Ovary (tissue), 9 donors: Measurements from ENCODE around the gene BMPR1A. TPM values are rescaled to one million over a fixed set of nuclear protein-coding genes. Genes with fewer than 3 reads are reported as not detected.

ENCODE experiments used
- DNase-seq, 5 donors: peaks; one replicate each; pipeline ENCODE4 v3.0.0-alpha.2; 2019 to 2020
- H3K27ac ChIP-seq, 2 donors: fragments of 200-600 bp; one replicate each; pipeline versions ENCODE4 v1.5.1 to v1.8.0; 2019 to 2022
- H3K27me3 ChIP-seq: fragments of 200-600 bp; one replicate; pipeline ENCODE4 v1.8.0; 2022
- H3K36me3 ChIP-seq: fragments of 200-600 bp; sonication (generic); one replicate; pipeline ENCODE4 v1.5.1; 2019
- H3K4me1 ChIP-seq: one replicate; pipeline ENCODE4 v1.8.1; 2013; ENCODE audit warnings: mild to moderate bottlenecking, moderate library complexity; ENCODE audit not compliant: insufficient read depth
- H3K4me3 ChIP-seq: fragments of 200-600 bp; sonication (generic); one replicate; pipeline ENCODE4 v1.5.1; 2017
- H3K9me3 ChIP-seq, 2 donors: fragments of 200-600 bp in 1 of 2; sonication (generic) in 1 of 2; one replicate each; pipeline versions ENCODE4 v1.5.1 to v1.8.1; 2013 to 2019; ENCODE audit warnings: mild to moderate bottlenecking in 1 of 2, moderate library complexity in 1 of 2
- CTCF ChIP-seq, 3 donors: fragments of 450-650 bp in 2 of 3; fragments of 200-600 bp in 1 of 3; IDR thresholded peaks; one replicate each; pipeline versions ENCODE4 v1.5.1 to v1.8.0; 2016 to 2022; ENCODE audit warnings: antibody characterized with exemption in 3 of 3, mild to moderate bottlenecking in 1 of 3
- EP300 ChIP-seq: sonication (generic); formaldehyde crosslinking; IDR thresholded peaks from one replicate; pipeline ENCODE4 v1.6.1; 2017; ENCODE audit warnings: antibody characterized with exemption
- POLR2A ChIP-seq: fragments of 450-650 bp; IDR thresholded peaks from one replicate; pipeline ENCODE4 v1.6.1; 2017; ENCODE audit warnings: antibody characterized with exemption, mild to moderate bottlenecking, moderate library complexity
- WGBS, 3 donors: extraction: QIAGEN DNeasy Blood & Tissue Kit in 1 of 3; methylation state at CpG; one replicate each; pipeline versions ENCODE4 v1.1.5 to v1.1.7; 2013 to 2017; 5-methylcytosine and 5-hydroxymethylcytosine counted together
- intact Hi-C, 4 donors: fragments of 100-400 bp; cut with DNase I; formaldehyde crosslinking; loops; one replicate each; pipeline versions ENCODE4 v1.11.0 to v1.15.1; 2022 to 2023
- polyA plus RNA-seq, 2 donors: library from polyadenylated mRNA; stranded (reverse); fragments of 200-250 nt in 1 of 2; fragments of 350-450 nt in 1 of 2; fragmentation: Illumina TruSeq in 1 of 2; extraction: RNeasy Lipid Tissue Mini Kit (QIAGEN cat#74804) in 1 of 2; gene quantifications; one replicate each; pipeline ENCODE4 v1.2.3, GENCODE V29; 2013 to 2014
- total RNA-seq, 7 donors: library from RNA; depleted of rRNA in 2 of 7; stranded (reverse); fragments of >200 nt in 2 of 7; fragmentation: NEBNext Ultra II Directional in 3 of 7; extraction: Animal tissue kit (Norgen Biotek cat#: 25700) in 3 of 7; gene quantifications; one replicate each; pipeline versions ENCODE4 v1.1.0 to v1.2.4, GENCODE V29; 2016 to 2023
- donor health status: DM: no; HTN: no; CAD: no; lungs with moderate emphysema.
- donor health status: DM: no; HTN: no; CAD: no.
- donor health status: Bipolar disorder and iron deficiency.
- donor health status: DM: yes; HTN: yes; CAD: no.
- donor health status: DM: no; HTN: no; CAD: no.
- donor health status: DM: yes; HTN: yes; CAD: no.

The BMPR1A gene
- total and polyA plus RNA-seq, 9 donors = 19.0 to 77.9 (median 55.8) TPM

- Histone ChIP-seq H3K4me3 (no peak overlapping the region), H3K27me3 (no peaks in the 10 kb centered on the region), H3K27ac (no peak overlapping the region), H3K36me3 (no peaks in the 10 kb centered on the region), H3K4me1 (no peaks in the 10 kb centered on the region), H3K9me3 (no peaks in the 10 kb centered on the region)
- no peak for TF ChIP-seq EP300
- no peak for TF ChIP-seq POLR2A
- TF ChIP-seq CTCF (IDR thresholded peaks at IDR 0.05) = no peak
- intact Hi-C loops = no loop called here
- no peak for DNase-seq
- 63 to 71% (median 63%) methylated on average over 3 of the region's 3 CpGs for WGBS, 3 donors
Measured at GRCh38 chr10:86878983-86879713, 122.7 kb downstream of the BMPR1A start.

GRCh38 chr10:86880971-86881370 lies 124.6 kb downstream of the BMPR1A start:
- DNase-seq = no peak
- Histone ChIP-seq H3K4me1 (no peaks in the 10 kb centered on the region), H3K4me3 (no peak overlapping the region), H3K27ac (no peak overlapping the region), H3K36me3 (no peaks in the 10 kb centered on the region), H3K27me3 (no peaks in the 10 kb centered on the region), H3K9me3 (no peaks in the 10 kb centered on the region)
- 91 to 96% (median 93%) methylated on average over 4 of the region's 4 CpGs for WGBS, 3 donors
- intact Hi-C loops = no loop called here
- no peak for TF ChIP-seq CTCF (IDR thresholded peaks at IDR 0.05)
- TF ChIP-seq EP300 = no peak
- no peak for TF ChIP-seq POLR2A

GRCh38 chr10:86888585-86889381 lies 132.4 kb downstream of the BMPR1A start:
- H3K4me1 ChIP-seq = no peaks in the 10 kb centered on the region
- no peaks in the 10 kb centered on the region for H3K27me3 ChIP-seq
- WGBS, 3 donors = 64 to 71% (median 70%) methylated on average over 7 of the region's 7 CpGs
- no peak for TF ChIP-seq POLR2A
- no peak for TF ChIP-seq CTCF (IDR thresholded peaks at IDR 0.05)
- no peak for TF ChIP-seq EP300
- H3K27ac ChIP-seq = no peak overlapping the region
- H3K36me3 ChIP-seq = no peaks in the 10 kb centered on the region
- DNase-seq = no peak
- intact Hi-C loops = no loop called here
- H3K9me3 ChIP-seq = no peaks in the 10 kb centered on the region
- no peak overlapping the region for H3K4me3 ChIP-seq

GRCh38 chr10:86889997-86890396 lies 133.6 kb downstream of the BMPR1A start:
- intact Hi-C loops = no loop called here
- H3K4me1 ChIP-seq = no peaks in the 10 kb centered on the region
- 54 to 67% (median 63%) methylated on average over 3 of the region's 3 CpGs for WGBS, 3 donors
- H3K36me3 ChIP-seq = no peaks in the 10 kb centered on the region
- TF ChIP-seq EP300 (no peak), POLR2A (no peak), CTCF (IDR thresholded peaks at IDR 0.05) (no peak)
- H3K9me3 ChIP-seq = no peaks in the 10 kb centered on the region
- DNase-seq = no peak
- no peaks in the 10 kb centered on the region for H3K27me3 ChIP-seq
- no peak overlapping the region for H3K27ac ChIP-seq
- H3K4me3 ChIP-seq = no peak overlapping the region
